Measurements from ENCODE around the gene KRT75. TPM values are rescaled to one million over a fixed set of nuclear protein-coding genes. Genes with fewer than 3 reads are reported as not detected.

The KRT75 gene
- total RNA-seq, 1 experiment from 2014 or later, result not detected

GRCh38 chr12:52392465-52393007 is 41.6 kb downstream of the KRT75 start:
- Histone ChIP-seq H2AFZ (ENCODE audit: low read length) (no peak overlapping the region), H3K56ac (ENCODE audit: insufficient read length, low read depth, low read length) (no peak overlapping the region), H3T11ph (ENCODE audit: low read length) (no peak overlapping the region), H3K4me2 (ENCODE audit: insufficient read depth, insufficient read length, low read length) (no peak overlapping the region), H3K79me2 (ENCODE audit: insufficient read depth, low read length) (no peaks in the 10 kb centered on the region), H3K23me2 (ENCODE audit: insufficient read length, low read depth, low read length, poor library complexity, severe bottlenecking) (no peaks in the 10 kb centered on the region), H3K79me1 (ENCODE audit: insufficient read depth, low read depth, low read length, poor library complexity, severe bottlenecking) (no peaks in the 10 kb centered on the region), H2BK15ac (ENCODE audit: low read depth, low read length) (no peak overlapping the region), H2BK5ac (ENCODE audit: insufficient read length, low read length) (no peak overlapping the region), H4K8ac (replicated peaks; ENCODE audit: insufficient read length, low read depth, low read length) (no peak overlapping the region), H4K20me1 (ENCODE audit: control insufficient read depth, insufficient read depth, insufficient read length) (no peaks in the 10 kb centered on the region), H4K5ac (ENCODE audit: insufficient read length, low read depth, low read length) (no peak overlapping the region), H2BK20ac (ENCODE audit: low read depth, low read length, poor library complexity, severe bottlenecking) (no peak overlapping the region), H2BK120ac (ENCODE audit: low read depth, low read length, poor library complexity, severe bottlenecking) (no peak overlapping the region), H3K4me1 (ENCODE audit: insufficient read depth, low read length) (no peaks in the 10 kb centered on the region), H3K9ac (ENCODE audit: extremely low read depth, insufficient read length, low read length) (no peak overlapping the region), H3K4ac (ENCODE audit: low read depth, low read length) (no peak overlapping the region), H4K91ac (ENCODE audit: insufficient read length, low read depth, low read length) (no peak overlapping the region), H3K14ac (ENCODE audit: insufficient read depth, low read length) (no peak overlapping the region), H3K23ac (ENCODE audit: insufficient read length, low read depth, low read length) (no peak overlapping the region), H3K9me3 (ENCODE audit: control insufficient read depth, low read depth, low read length) (no peaks in the 10 kb centered on the region), H2BK12ac (ENCODE audit: insufficient read length, low read depth, low read length) (no peak overlapping the region), H2AK5ac (ENCODE audit: insufficient read length, low read length) (no peak overlapping the region), H3K18ac (ENCODE audit: insufficient read length, low read depth, low read length) (no peak overlapping the region), H3K27me3 (ENCODE audit: insufficient read depth, low read length) (no peaks in the 10 kb centered on the region), H3K27ac (ENCODE audit: insufficient read length, low read depth, low read length) (no peak overlapping the region)
- Mint-ChIP-seq H3K27me3 (ENCODE audit: low read depth) (peaks cover 11% of the 10 kb centered on the region), H3K9me3 (no peaks in the 10 kb centered on the region; a peak in 1 of 5 replicates), H3K4me3 (no peak overlapping the region), H3K27ac (no peak overlapping the region), H3K36me3 (ENCODE audit: insufficient read depth in 1 of 3, low read depth in 3 of 3) (no peaks in the 10 kb centered on the region), H3K4me1 (peaks cover 5 to 10% of the 10 kb centered on the region in 2 experiments)
- no CpG with 5 or more reads among the region's 7 CpGs for WGBS (ENCODE audit: extremely low coverage, insufficient read length, low lambda C conversion rate)
- TF ChIP-seq, protein P1, sequence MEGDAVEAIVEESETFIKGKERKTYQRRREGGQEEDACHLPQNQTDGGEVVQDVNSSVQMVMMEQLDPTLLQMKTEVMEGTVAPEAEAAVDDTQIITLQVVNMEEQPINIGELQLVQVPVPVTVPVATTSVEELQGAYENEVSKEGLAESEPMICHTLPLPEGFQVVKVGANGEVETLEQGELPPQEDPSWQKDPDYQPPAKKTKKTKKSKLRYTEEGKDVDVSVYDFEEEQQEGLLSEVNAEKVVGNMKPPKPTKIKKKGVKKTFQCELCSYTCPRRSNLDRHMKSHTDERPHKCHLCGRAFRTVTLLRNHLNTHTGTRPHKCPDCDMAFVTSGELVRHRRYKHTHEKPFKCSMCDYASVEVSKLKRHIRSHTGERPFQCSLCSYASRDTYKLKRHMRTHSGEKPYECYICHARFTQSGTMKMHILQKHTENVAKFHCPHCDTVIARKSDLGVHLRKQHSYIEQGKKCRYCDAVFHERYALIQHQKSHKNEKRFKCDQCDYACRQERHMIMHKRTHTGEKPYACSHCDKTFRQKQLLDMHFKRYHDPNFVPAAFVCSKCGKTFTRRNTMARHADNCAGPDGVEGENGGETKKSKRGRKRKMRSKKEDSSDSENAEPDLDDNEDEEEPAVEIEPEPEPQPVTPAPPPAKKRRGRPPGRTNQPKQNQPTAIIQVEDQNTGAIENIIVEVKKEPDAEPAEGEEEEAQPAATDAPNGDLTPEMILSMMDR (conservative IDR thresholded peaks at IDR 0.05), result no peak
- no peak for DNase-seq
